PC-3 (cell line): Measurements from ENCODE around the gene NMNAT2. TPM values are rescaled to one million over a fixed set of nuclear protein-coding genes. Genes with fewer than 3 reads are reported as not detected.
A peak's percentile ranks its signal among the peaks of the same experiment; 100 is the strongest.

Experiments used
- ATAC-seq: fragments of 200-7000 bp; cut with Tn5 transposase; 2 replicates; pipeline ENCODE4 v1.9.1; 2020; ENCODE audit warnings: mild to moderate bottlenecking, moderate library complexity
- BruUV-seq: library from RNA; stranded (reverse); fragments of 400-500 nt; replicated peaks from 2 replicates; lab custom pipeline; 2021; lab: Mats Ljungman, UMichigan
- CTCF ChIA-PET: fragments of 300-600 bp; sonication (Branson Sonifier 250); formaldehyde crosslinking; loops from one replicate; lab custom pipeline; 2022; ENCODE audit warnings: antibody characterized with exemption; lab: Charles Lee
- POLR2A ChIA-PET: fragments of 300-600 bp; sonication (Branson Sonifier 250); formaldehyde crosslinking; loops from one replicate; lab custom pipeline; 2022; ENCODE audit warnings: antibody characterized with exemption; ENCODE audit not compliant: unreplicated experiment; lab: Charles Lee
- DNase-seq: peaks from one replicate; pipeline ENCODE4 v3.0.0-alpha.2; 2015
- H2AFZ ChIP-seq: fragments of 300-600 bp; sonication (generic); 2 replicates; pipeline ENCODE4 v1.6.0; 2016; ENCODE audit warnings: antibody characterized with exemption, low read length
- H3F3A ChIP-seq: fragments of 300-600 bp; sonication (generic); one replicate; pipeline ENCODE4 v1.6.0; 2017; ENCODE audit warnings: antibody characterized with exemption, low read length, control low read depth, mild to moderate bottlenecking; ENCODE audit not compliant: unreplicated experiment
- H3K27ac ChIP-seq: fragments of 300-600 bp; sonication (generic); 2 replicates; pipeline ENCODE4 v1.5.1; 2016; ENCODE audit warnings: mild to moderate bottlenecking, low read length
- H3K27me3 ChIP-seq: fragments of 300-600 bp; sonication (generic); 2 replicates; pipeline ENCODE4 v1.6.1; 2016; ENCODE audit warnings: low read length, mixed read lengths
- H3K36me3 ChIP-seq: fragments of 300-600 bp; sonication (generic); 2 replicates; pipeline ENCODE4 v1.6.1; 2016; ENCODE audit warnings: low read depth, mixed run types, low read length, mixed read lengths
- H3K4me1 ChIP-seq: fragments of 300-600 bp; sonication (generic); 2 replicates; pipeline ENCODE4 v1.5.1; 2016; ENCODE audit warnings: low read length; ENCODE audit not compliant: insufficient read depth
- H3K4me2 ChIP-seq: fragments of 300-600 bp; sonication (generic); 2 replicates; pipeline ENCODE4 v1.6.0; 2016; ENCODE audit warnings: low read length
- H3K4me3 ChIP-seq: fragments of 300-600 bp; sonication (generic); 2 replicates; pipeline ENCODE4 v1.5.1; 2016; ENCODE audit warnings: mild to moderate bottlenecking, low read length, mixed read lengths
- H3K79me2 ChIP-seq: fragments of 300-600 bp; sonication (generic); 2 replicates; pipeline ENCODE4 v1.6.1; 2017; ENCODE audit warnings: low read length, mixed read lengths
- H3K9ac ChIP-seq: fragments of 300-600 bp; sonication (generic); 2 replicates; pipeline ENCODE4 v1.6.0; 2016; ENCODE audit warnings: mild to moderate bottlenecking, low read length
- H3K9me2 ChIP-seq: fragments of 300-600 bp; sonication (generic); replicated peaks from 2 replicates; pipeline ENCODE4 v1.6.1; 2016; ENCODE audit warnings: mixed run types, low read length, mixed read lengths
- H3K9me3 ChIP-seq: fragments of 300-600 bp; sonication (generic); 2 replicates; pipeline ENCODE4 v1.6.1; 2016; ENCODE audit warnings: low read length, mixed read lengths
- H4K20me1 ChIP-seq: fragments of 300-600 bp; sonication (generic); 2 replicates; pipeline ENCODE4 v1.6.1; 2016; ENCODE audit warnings: low read length, mixed read lengths
- CTCF ChIP-seq: fragments of 300-600 bp; sonication (generic); conservative IDR thresholded peaks from 2 replicates; pipeline ENCODE4 v1.5.1; 2017; ENCODE audit warnings: antibody characterized with exemption, low read depth, mild to moderate bottlenecking, low read length
- EZH2 ChIP-seq: fragments of 300-600 bp; sonication (generic); IDR thresholded peaks from one replicate; pipeline ENCODE4 v1.6.1; 2017; ENCODE audit warnings: antibody characterized with exemption, mild to moderate bottlenecking, low read length; ENCODE audit not compliant: unreplicated experiment
- EZH2phosphoT487 ChIP-seq: fragments of 300-600 bp; sonication (generic); IDR thresholded peaks from 2 replicates; pipeline ENCODE4 v1.6.1; 2018; ENCODE audit warnings: mild to moderate bottlenecking, antibody characterized with exemption, low read length, borderline replicate concordance
- intact Hi-C: fragments of 100-400 bp; cut with micrococcal nuclease; formaldehyde crosslinking; loops from 2 replicates; pipeline ENCODE4 v1.9.0; 2023
- total RNA-seq: library from RNA; depleted of rRNA; stranded (reverse); fragments of >200 nt; gene quantifications from 2 replicates; pipeline ENCODE4 v1.2.3, GENCODE V29; 2014

The NMNAT2 gene
- total RNA-seq, 1 experiment from 2014 or later, result 6.0 TPM

DNA sequence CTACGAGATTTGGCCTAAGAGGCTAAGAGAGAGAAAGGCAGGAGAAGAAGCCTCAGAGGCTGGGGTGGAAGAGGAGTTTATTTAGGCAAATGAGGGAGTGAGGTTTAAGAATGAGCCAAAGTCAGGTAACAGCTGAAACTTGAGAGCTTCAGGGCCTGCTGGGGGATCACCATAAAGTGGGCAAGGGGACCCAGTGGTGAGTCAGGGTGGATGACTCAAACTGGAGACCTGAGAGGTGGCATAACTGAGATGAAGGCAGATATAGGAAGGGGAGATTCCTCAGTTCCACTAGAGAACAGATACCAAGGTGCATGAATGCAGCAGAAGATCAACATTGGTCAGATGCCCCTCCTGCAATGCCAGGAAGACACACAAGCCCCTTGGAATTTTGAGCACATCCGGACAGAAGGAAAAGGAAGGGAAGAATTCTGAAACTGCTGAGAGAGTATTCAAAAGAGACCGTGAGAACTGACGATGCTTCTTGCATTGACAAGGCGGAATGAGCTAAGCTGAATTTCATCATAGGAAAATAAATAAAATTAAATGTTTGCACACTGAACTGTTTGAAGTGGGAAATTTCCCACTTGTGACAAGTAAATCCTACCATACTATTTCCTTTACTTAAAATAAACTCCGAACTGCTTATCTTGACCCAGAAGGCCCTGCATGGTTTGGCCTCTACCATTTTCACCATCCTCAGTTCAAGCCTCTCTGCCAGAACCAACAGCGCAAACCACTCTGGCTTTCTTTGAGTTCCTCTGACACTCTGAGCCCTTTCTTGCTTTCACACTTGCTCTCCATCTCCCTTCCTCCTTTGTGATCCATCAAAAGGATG lies 94.1 kb downstream of the NMNAT2 start:
- intact Hi-C loops, result no loop called here
- POLR2A ChIA-PET, result interaction anchor here (0.5 kb wide), 1 partner anchor 145 kb away, joined by 4 read pairs; no protein-coding TSS in a partner anchor
- BruUV-seq, result no TSS peak

DNA sequence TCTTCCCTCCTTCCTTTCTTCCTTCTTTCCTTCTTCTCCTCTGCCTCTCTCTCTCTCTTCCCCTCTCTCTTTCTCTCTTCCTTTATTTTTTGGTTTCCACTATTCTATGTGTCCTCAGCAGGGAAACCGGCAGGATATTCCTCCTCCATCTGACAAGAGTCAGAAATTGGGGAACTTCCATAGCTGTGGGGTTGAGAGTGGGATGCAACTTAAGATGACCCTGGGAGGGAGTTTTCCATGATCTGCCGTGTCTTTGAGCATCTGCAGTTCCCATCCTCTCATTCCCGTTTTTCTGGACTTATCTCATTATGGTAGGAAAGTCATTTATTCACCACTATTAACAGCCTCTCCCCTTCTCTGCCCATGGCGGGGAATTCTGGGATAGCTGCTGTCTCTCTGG lies 98.6 kb downstream of the NMNAT2 start:
- no peak overlapping the region for H2AFZ ChIP-seq
- no peaks in the 10 kb centered on the region for H3K9me2 ChIP-seq
- H3K4me1 ChIP-seq, result peaks cover 38% of the 10 kb centered on the region
- peaks cover 3% of the 10 kb centered on the region for H3F3A ChIP-seq
- POLR2A ChIA-PET, result no interaction called here
- no peak overlapping the region for H3K27ac ChIP-seq
- ATAC-seq (no peak), DNase-seq (no peak)
- TF ChIP-seq EZH2 (no peak), CTCF (no peak), EZH2phosphoT487 (no peak)
- H3K27me3 ChIP-seq, result no peaks in the 10 kb centered on the region
- H3K36me3 ChIP-seq, result no peaks in the 10 kb centered on the region
- no peak overlapping the region for H3K4me3 ChIP-seq
- CTCF ChIA-PET, result no interaction called here
- H3K79me2 ChIP-seq, result no peaks in the 10 kb centered on the region
- no peaks in the 10 kb centered on the region for H4K20me1 ChIP-seq
- no peaks in the 10 kb centered on the region for H3K9me3 ChIP-seq
- BruUV-seq, result no TSS peak
- H3K4me2 ChIP-seq, result no peak overlapping the region
- intact Hi-C loops, result no loop called here
- H3K9ac ChIP-seq, result no peak overlapping the region

More for the DNA sequence above, 94.1 kb downstream of the NMNAT2 start:
- ATAC-seq (peak; percentile 78), DNase-seq (peak; percentile 78)
- CTCF ChIA-PET, result no interaction called here
- H3K4me1 ChIP-seq, result peaks cover 29% of the 10 kb centered on the region
- peaks cover 6% of the 10 kb centered on the region for H3F3A ChIP-seq
- H3K9ac ChIP-seq, result peak overlapping the region; percentile 44
- 0 out of 2 replicates have a peak overlapping the region, but pooled peaks have one; percentile 15 for H2AFZ ChIP-seq
- H3K9me2 ChIP-seq, result no peaks in the 10 kb centered on the region
- H3K79me2 ChIP-seq, result no peaks in the 10 kb centered on the region
- TF ChIP-seq EZH2 (no peak), EZH2phosphoT487 (no peak), CTCF (no peak)
- H3K9me3 ChIP-seq, result no peaks in the 10 kb centered on the region
- peak overlapping the region; percentile 70 for H3K4me2 ChIP-seq
- peak overlapping the region; percentile 22; the same call in 1 of the 2 replicates for H3K4me3 ChIP-seq
- H3K36me3 ChIP-seq, result no peaks in the 10 kb centered on the region
- H3K27me3 ChIP-seq, result no peaks in the 10 kb centered on the region
- peak overlapping the region; percentile 85 for H3K27ac ChIP-seq
- no peaks in the 10 kb centered on the region for H4K20me1 ChIP-seq

DNA sequence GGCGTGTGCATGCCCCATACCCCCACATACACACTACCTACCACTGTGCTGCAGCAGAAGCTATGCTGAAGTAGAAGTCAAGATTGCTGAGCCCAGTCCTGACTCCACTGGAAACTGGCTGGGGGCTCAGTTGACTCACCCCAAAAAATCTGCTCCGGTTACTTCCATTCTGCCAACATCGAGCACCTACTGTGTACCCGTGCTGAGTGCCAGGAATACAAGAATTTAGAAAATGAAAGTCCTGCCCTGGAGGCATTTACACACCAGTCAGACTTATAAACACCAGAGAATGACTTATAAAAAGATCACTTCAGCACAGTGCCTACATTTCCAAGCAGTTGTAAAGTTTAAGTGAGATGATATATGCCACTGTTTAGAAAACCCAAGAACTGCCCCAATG lies 99.1 kb downstream of the NMNAT2 start:
- Histone ChIP-seq H2AFZ (no peak overlapping the region), H3K27me3 (no peaks in the 10 kb centered on the region), H3K9me3 (no peaks in the 10 kb centered on the region), H4K20me1 (no peaks in the 10 kb centered on the region), H3K4me2 (no peak overlapping the region), H3K4me1 (peaks cover 33% of the 10 kb centered on the region), H3K36me3 (no peaks in the 10 kb centered on the region), H3K9me2 (no peaks in the 10 kb centered on the region), H3K79me2 (no peaks in the 10 kb centered on the region), H3K4me3 (no peak overlapping the region), H3F3A (no peaks in the 10 kb centered on the region), H3K9ac (no peak overlapping the region), H3K27ac (no peak overlapping the region)
- BruUV-seq, result no TSS peak
- intact Hi-C loops, result no loop called here
- ATAC-seq (peak; percentile 16), DNase-seq (peak; percentile 30)
- ChIA-PET CTCF (interaction anchor here (0.6 kb wide), 1 partner anchor 68 kb away, joined by 3 read pairs; no protein-coding TSS in a partner anchor), POLR2A (no interaction called here)
- TF ChIP-seq EZH2phosphoT487 (no peak), CTCF (no peak), EZH2 (no peak)
